ENCODE results near the gene ITPKC. TPM values are rescaled to one million over a fixed set of nuclear protein-coding genes. Genes with fewer than 3 reads are reported as not detected.

The ITPKC gene
- total and polyA plus RNA-seq, 10 of the 15 experiments (the other 5 are each of a cell fraction or from before 2014, with no cell fraction given), result 0.03 to 6.4 (median 3.5) TPM

DNA sequence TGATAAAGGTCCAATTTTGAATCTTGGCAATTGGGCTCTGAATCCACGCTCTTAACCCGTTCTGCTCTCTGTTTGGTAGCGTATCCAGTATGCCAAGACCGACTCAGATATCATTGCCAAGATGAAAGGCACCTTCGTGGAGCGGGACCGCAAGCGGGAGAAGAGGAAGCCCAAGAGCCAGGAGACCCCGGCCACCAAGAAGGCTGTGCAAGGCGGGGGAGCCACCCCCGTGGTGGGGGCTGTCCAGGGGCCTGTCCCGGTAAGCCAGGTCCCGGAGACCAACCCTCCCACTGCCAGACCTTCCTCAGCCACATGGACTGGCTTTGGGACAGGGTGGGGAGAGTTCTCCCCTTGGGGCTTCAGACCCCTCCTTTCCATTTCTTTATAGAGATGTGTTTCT is 42.4 kb downstream of the ITPKC start:
- peaks cover 16% of the 10 kb centered on the region for H4K20me1 ChIP-seq (ENCODE audit: control insufficient read depth, insufficient read depth)

More for the DNA sequence above, 42.4 kb downstream of the ITPKC start:
- Histone ChIP-seq H3K9ac (ENCODE audit: control insufficient read depth, insufficient read depth, low read length) (no peak overlapping the region), H3K27me3 (replicated peaks in 1 of 2; ENCODE audit: control insufficient read depth in 2 of 2, insufficient read depth in 2 of 2, low read length in 1 of 2) (no peaks in the 10 kb centered on the region), H3K79me2 (ENCODE audit: control insufficient read depth, insufficient read depth, low read length) (peaks cover 42% of the 10 kb centered on the region), H3K36me3 (ENCODE audit: control insufficient read depth in 2 of 2, insufficient read depth in 2 of 2, low read length in 1 of 2) (peaks cover 45 to 69% of the 10 kb centered on the region in 2 experiments), H3K4me3 (no peak overlapping the region), H3K9me3 (replicated peaks; ENCODE audit: control insufficient read depth, insufficient read depth, low read length) (no peaks in the 10 kb centered on the region), H3K4me2 (ENCODE audit: control insufficient read depth, insufficient read depth) (no peak overlapping the region), H2AFZ (ENCODE audit: control insufficient read depth, low read depth, low read length) (no peak overlapping the region), H3K4me1 (ENCODE audit: control insufficient read depth, insufficient read depth, low read length) (peaks cover 16% of the 10 kb centered on the region), H3K27ac (ENCODE audit: control insufficient read depth, insufficient read depth) (no peak overlapping the region)
- ChIA-PET RAD21 (ENCODE audit: unreplicated experiment) (interaction anchor here (16.3 kb wide), 1 partner anchor 17 kb away, joined by 291 read pairs; the partner anchor contains the start of genes MIA and RAB4B), CTCF (interaction anchor here (0.6 kb wide), 1 partner anchor 338 kb away, joined by 3 read pairs; no protein-coding TSS in a partner anchor), SMC1A (ENCODE audit: uncharacterized antibody, unreplicated experiment) (interaction anchor here (13.2 kb wide), 1 partner anchor 15 kb away, joined by 256 read pairs; the partner anchor contains the start of genes MIA and RAB4B), POLR2A (interaction anchor here (1.3 to 2.2 kb wide), 2 partner anchors 16 to 18 kb away, joined by 4 to 18 read pairs; partner anchors contain the start of gene RAB4B)
- FAIRE-seq (no peak), ATAC-seq (no peak), DNase-seq (ENCODE audit: low read depth, low spot score) (no peak)
- TF ChIP-seq RELB (IDR thresholded peaks at IDR 0.05; ENCODE audit: low read depth), result no peak
- TF ChIP-seq ATF7 (IDR thresholded peaks at IDR 0.05; ENCODE audit: low read depth), result no peak
- TF ChIP-seq NR2C1 (IDR thresholded peaks at IDR 0.05), result no peak
- no peak for TF ChIP-seq FOS (IDR thresholded peaks at IDR 0.05; ENCODE audit: borderline replicate concordance, extremely low read depth, insufficient read length)
- TF ChIP-seq ZNF207 (IDR thresholded peaks at IDR 0.05; ENCODE audit: borderline replicate concordance), result no peak
- TF ChIP-seq, protein P1, sequence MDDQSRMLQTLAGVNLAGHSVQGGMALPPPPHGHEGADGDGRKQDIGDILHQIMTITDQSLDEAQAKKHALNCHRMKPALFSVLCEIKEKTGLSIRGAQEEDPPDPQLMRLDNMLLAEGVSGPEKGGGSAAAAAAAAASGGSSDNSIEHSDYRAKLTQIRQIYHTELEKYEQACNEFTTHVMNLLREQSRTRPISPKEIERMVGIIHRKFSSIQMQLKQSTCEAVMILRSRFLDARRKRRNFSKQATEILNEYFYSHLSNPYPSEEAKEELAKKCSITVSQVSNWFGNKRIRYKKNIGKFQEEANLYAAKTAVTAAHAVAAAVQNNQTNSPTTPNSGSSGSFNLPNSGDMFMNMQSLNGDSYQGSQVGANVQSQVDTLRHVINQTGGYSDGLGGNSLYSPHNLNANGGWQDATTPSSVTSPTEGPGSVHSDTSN (IDR thresholded peaks at IDR 0.05; ENCODE audit: insufficient replicate concordance, low read depth, low read length), result no peak
- TF ChIP-seq IKZF1 (conservative IDR thresholded peaks at IDR 0.05), result no peak
- TF ChIP-seq SREBF1 (IDR thresholded peaks at IDR 0.05; ENCODE audit: low read length), result no peak
- no peak for TF ChIP-seq MTA3 (IDR thresholded peaks at IDR 0.05; ENCODE audit: borderline replicate concordance, low read length)
- TF ChIP-seq YY1 (IDR thresholded peaks at IDR 0.05; ENCODE audit: low read depth, low read length), result no peak
- TF ChIP-seq USF1 (IDR thresholded peaks at IDR 0.05; ENCODE audit: borderline replicate concordance, extremely low read length, insufficient read depth, low read depth, low read length), result no peak
- TF ChIP-seq SMARCA5 (IDR thresholded peaks at IDR 0.05), result no peak
- TF ChIP-seq HDGF (IDR thresholded peaks at IDR 0.05), result no peak
- no peak for TF ChIP-seq RAD21 (IDR thresholded peaks at IDR 0.05; ENCODE audit: insufficient read depth, low read depth, low read length)
- no peak for TF ChIP-seq NRF1 (conservative IDR thresholded peaks at IDR 0.05; ENCODE audit: low read depth, low read length)
- TF ChIP-seq ZNF217 (IDR thresholded peaks at IDR 0.05), result no peak
- TF ChIP-seq, protein P2, sequence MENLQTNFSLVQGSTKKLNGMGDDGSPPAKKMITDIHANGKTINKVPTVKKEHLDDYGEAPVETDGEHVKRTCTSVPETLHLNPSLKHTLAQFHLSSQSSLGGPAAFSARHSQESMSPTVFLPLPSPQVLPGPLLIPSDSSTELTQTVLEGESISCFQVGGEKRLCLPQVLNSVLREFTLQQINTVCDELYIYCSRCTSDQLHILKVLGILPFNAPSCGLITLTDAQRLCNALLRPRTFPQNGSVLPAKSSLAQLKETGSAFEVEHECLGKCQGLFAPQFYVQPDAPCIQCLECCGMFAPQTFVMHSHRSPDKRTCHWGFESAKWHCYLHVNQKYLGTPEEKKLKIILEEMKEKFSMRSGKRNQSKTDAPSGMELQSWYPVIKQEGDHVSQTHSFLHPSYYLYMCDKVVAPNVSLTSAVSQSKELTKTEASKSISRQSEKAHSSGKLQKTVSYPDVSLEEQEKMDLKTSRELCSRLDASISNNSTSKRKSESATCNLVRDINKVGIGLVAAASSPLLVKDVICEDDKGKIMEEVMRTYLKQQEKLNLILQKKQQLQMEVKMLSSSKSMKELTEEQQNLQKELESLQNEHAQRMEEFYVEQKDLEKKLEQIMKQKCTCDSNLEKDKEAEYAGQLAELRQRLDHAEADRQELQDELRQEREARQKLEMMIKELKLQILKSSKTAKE (IDR thresholded peaks at IDR 0.05; ENCODE audit: low read depth, poor library complexity, severe bottlenecking), result no peak
- TF ChIP-seq FOXM1 (IDR thresholded peaks at IDR 0.05; ENCODE audit: low read depth, low read length), result no peak
- in situ Hi-C loops (cut with MboI) (no loop called here), intact Hi-C loops (cut with micrococcal nuclease; ENCODE audit: unreplicated experiment) (no loop called here)
- WGBS (ENCODE audit: insufficient coverage, insufficient replicate concordance, low lambda C conversion rate, missing lambda C conversion rate), result 94% methylated on average over 13 of the region's 13 CpGs
- BruUV-seq (replicated peaks), result no TSS peak

Data from GM12878 (cell line).